Esophagus muscularis mucosa (tissue), 4 donors: ENCODE measurements around the gene MED7. TPM values are rescaled to one million over a fixed set of nuclear protein-coding genes. Genes with fewer than 3 reads are reported as not detected.

Experiments used
- DNase-seq: peaks from one replicate; pipeline ENCODE4 v3.0.0-alpha.2; 2017; ENCODE audit errors: extremely low spot score
- H3K27ac ChIP-seq, 4 donors: fragments of 200-600 bp; sonication (generic); replicated peaks in 1 of 4; 1 replicate in 3 of 4; 2 replicates in 1 of 4; pipeline ENCODE4 v1.5.1; 2016 to 2019; ENCODE audit warnings: mild to moderate bottlenecking in 1 of 4
- H3K27me3 ChIP-seq, 4 donors: fragments of 200-600 bp; sonication (generic); one replicate each; pipeline versions ENCODE4 v1.5.1 to v1.6.0; 2016 to 2019
- H3K36me3 ChIP-seq, 4 donors: fragments of 200-600 bp; sonication (generic); one replicate each; pipeline ENCODE4 v1.5.1; 2016 to 2019
- H3K4me1 ChIP-seq, 4 donors: fragments of 200-600 bp; sonication (generic); one replicate each; pipeline ENCODE4 v1.5.1; 2016 to 2019
- H3K4me3 ChIP-seq, 4 donors: fragments of 200-600 bp; sonication (generic); 1 replicate in 2 of 4; 2 replicates in 2 of 4; pipeline ENCODE4 v1.5.1; 2016 to 2019; ENCODE audit warnings: mild to moderate bottlenecking in 4 of 4, moderate library complexity in 1 of 4
- H3K9me3 ChIP-seq, 4 donors: fragments of 200-600 bp; sonication (generic); 1 replicate in 3 of 4; 2 replicates in 1 of 4; pipeline ENCODE4 v1.5.1; 2016 to 2019
- EP300 ChIP-seq: sonication (generic); formaldehyde crosslinking; IDR thresholded peaks from one replicate; pipeline ENCODE4 v1.6.1; 2017; ENCODE audit warnings: antibody characterized with exemption
- POLR2A ChIP-seq: fragments of 450-650 bp; IDR thresholded peaks from one replicate; pipeline ENCODE4 v1.6.1; 2017; ENCODE audit warnings: antibody characterized with exemption, moderate library complexity, mild to moderate bottlenecking, low read depth
- POLR2AphosphoS5 ChIP-seq, 2 donors: sonication (generic); formaldehyde crosslinking; IDR thresholded peaks; one replicate each; pipeline ENCODE4 v1.6.1; 2017; ENCODE audit warnings: antibody characterized with exemption in 2 of 2
- WGBS: methylation state at CpG from one replicate; pipeline ENCODE4 v1.1.5; 2018; 5-methylcytosine and 5-hydroxymethylcytosine counted together
- intact Hi-C: fragments of 100-400 bp; cut with DNase I; formaldehyde crosslinking; loops from one replicate; pipeline ENCODE4 v1.15.1; 2023
- total RNA-seq, 4 donors: library from RNA; depleted of rRNA; stranded (reverse); fragments of >200 nt; gene quantifications; one replicate each; pipeline versions ENCODE4 v1.1.0 to v1.2.1, GENCODE V29; 2016
- TF ChIP-seq, protein P1 (sequence below), 3 experiments: fragments of 200-600 bp in 2 of 3; fragments of 450-650 bp in 1 of 3; sonication (generic) in 2 of 3; IDR thresholded peaks; one replicate each; pipeline ENCODE4 v1.5.1; 2017 to 2019; ENCODE audit warnings: antibody characterized with exemption in 3 of 3, mild to moderate bottlenecking in 2 of 3, moderate library complexity in 1 of 3

Gene MED7
- total RNA-seq, 4 donors from 2014 or later = 8.4 to 12.5 (median 10.4) TPM

DNA sequence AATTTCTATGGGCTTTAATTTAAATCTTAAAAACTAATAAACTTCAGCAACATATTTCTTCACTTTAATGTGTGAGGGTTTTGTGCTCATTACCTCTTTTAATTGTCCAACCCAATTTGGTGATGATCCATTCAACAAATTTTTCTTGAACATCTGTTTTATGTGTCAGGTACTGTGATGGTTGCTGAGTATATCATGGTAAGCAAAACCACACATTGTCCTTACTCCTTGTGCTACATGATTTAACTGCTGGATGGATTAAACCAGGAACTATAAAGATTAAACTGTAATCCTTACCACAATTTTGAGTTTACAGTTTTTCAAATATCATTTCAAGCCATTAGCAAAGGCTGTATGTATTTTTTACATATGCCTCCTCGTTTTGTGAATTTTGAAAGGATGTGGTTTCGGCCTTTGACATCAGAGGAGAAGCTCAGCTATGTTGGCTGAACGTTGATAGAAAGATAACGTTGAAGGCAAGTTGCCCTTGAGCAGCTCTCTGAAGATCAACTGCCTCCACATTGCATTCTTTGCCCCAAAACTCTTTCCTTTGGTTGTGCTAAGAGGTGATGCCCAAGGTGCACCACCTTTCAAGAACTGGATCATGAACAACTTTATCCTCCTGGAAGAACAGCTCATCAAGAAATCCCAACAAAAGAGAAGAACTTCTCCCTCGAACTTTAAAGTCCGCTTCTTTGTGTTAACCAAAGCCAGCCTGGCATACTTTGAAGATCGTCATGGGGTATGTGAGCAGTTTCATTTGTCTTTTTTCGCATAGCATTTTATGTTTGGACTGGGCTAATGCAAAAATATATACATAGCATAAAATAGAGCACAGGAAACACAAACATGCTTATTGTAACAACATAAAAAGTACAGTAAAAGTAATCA is 38.0 kb upstream of the MED7 start, which contains the start of gene ITK:
Gene ITK, plus strand, starts transcription at position 467 of the 891 bp plus-strand sequence. Its CDS starts 138 bp downstream, at position 605.
- 73% methylated on average over 8 of the region's 8 CpGs for whole genome bisulfite sequencing
- peaks cover 0 to 22% (median 0%) of the 10 kb centered on the region in 4 donors for H3K27me3 ChIP-seq
- TF ChIP-seq EP300 = no peak
- TF ChIP-seq POLR2A = no peak
- TF ChIP-seq, protein P1, sequence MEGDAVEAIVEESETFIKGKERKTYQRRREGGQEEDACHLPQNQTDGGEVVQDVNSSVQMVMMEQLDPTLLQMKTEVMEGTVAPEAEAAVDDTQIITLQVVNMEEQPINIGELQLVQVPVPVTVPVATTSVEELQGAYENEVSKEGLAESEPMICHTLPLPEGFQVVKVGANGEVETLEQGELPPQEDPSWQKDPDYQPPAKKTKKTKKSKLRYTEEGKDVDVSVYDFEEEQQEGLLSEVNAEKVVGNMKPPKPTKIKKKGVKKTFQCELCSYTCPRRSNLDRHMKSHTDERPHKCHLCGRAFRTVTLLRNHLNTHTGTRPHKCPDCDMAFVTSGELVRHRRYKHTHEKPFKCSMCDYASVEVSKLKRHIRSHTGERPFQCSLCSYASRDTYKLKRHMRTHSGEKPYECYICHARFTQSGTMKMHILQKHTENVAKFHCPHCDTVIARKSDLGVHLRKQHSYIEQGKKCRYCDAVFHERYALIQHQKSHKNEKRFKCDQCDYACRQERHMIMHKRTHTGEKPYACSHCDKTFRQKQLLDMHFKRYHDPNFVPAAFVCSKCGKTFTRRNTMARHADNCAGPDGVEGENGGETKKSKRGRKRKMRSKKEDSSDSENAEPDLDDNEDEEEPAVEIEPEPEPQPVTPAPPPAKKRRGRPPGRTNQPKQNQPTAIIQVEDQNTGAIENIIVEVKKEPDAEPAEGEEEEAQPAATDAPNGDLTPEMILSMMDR (IDR thresholded peaks at IDR 0.05) = no peak
- no peak for TF ChIP-seq POLR2AphosphoS5 (IDR thresholded peaks at IDR 0.05)
- H3K36me3 ChIP-seq = no peaks in the 10 kb centered on the region
- DNase-seq = peak; percentile 45
- H3K4me1 ChIP-seq = no peaks in the 10 kb centered on the region
- peak within 1 kb of the TSS in 1 of 4 donors; percentile 11 for H3K4me3 ChIP-seq
- intact Hi-C loops = no loop called here
- H3K27ac ChIP-seq = no peak within 1 kb of the TSS
- peaks cover 0 to 6% (median 0%) of the 10 kb centered on the region in 4 donors for H3K9me3 ChIP-seq

DNA sequence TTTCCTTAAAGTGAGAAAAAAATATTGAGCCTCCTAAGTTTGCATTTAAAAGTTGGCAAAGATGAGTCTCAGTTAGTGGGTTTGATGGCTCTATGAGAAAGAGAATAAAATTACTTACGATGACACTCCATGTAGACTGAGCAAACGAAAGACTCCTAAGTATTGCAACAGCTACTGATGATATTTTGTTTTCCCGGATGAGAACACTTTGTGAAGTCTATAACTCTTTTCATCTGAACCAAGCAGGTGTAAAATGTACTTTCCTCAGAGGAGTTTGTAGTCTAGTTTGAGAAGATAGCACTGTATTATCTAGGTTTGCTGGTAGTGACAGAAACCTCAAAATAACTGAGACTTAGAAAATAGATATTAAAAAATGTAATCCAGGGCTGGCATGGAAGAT is 36.3 kb upstream of the MED7 start:
- Histone ChIP-seq H3K4me1 (no peaks in the 10 kb centered on the region), H3K27me3 (peaks cover 0 to 7% (median 0%) of the 10 kb centered on the region in 4 donors), H3K4me3 (no peak overlapping the region), H3K36me3 (no peaks in the 10 kb centered on the region), H3K9me3 (peaks cover 0 to under 1% (median 0%) of the 10 kb centered on the region in 4 donors), H3K27ac (no peak overlapping the region)
- TF ChIP-seq, protein P1 (IDR thresholded peaks at IDR 0.05) = no peak
- TF ChIP-seq EP300 (no peak), POLR2A (no peak), POLR2AphosphoS5 (IDR thresholded peaks at IDR 0.05) (no peak)
- intact Hi-C loops = no loop called here
- no peak for DNase-seq
- WGBS = 89% methylated on average over 3 of the region's 3 CpGs

DNA sequence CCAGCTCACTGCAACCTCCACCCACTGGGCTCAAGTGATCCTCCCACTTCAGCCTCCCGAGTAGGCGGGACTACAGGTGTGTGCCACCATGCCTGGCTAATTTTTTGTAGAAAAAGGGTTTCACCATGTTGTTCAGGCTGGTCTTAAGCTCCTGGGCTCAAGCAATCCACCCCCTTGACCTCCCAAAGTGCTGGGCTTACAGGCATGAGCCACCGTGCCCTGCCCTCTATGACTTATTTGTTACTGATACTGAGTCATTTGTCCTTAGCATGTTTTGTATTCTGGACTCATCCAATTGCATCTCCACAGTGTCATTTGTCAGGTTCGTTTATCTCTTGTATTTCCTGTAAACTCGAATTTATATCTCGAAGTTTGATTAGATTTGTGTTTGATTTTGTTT is 35.3 kb upstream of the MED7 start:
- DNase-seq = peak; percentile 62
- intact Hi-C loops = no loop called here
- H3K27me3 ChIP-seq = no peaks in the 10 kb centered on the region
- no peaks in the 10 kb centered on the region for H3K36me3 ChIP-seq
- TF ChIP-seq EP300 = no peak
- TF ChIP-seq POLR2A = no peak
- no peak for TF ChIP-seq POLR2AphosphoS5 (IDR thresholded peaks at IDR 0.05)
- TF ChIP-seq, protein P1 (IDR thresholded peaks at IDR 0.05) = no peak
- no peak overlapping the region for H3K27ac ChIP-seq
- no peaks in the 10 kb centered on the region for H3K9me3 ChIP-seq
- WGBS = 64% methylated on average over 6 of the region's 6 CpGs
- H3K4me3 ChIP-seq = no peak overlapping the region
- no peaks in the 10 kb centered on the region for H3K4me1 ChIP-seq

DNA sequence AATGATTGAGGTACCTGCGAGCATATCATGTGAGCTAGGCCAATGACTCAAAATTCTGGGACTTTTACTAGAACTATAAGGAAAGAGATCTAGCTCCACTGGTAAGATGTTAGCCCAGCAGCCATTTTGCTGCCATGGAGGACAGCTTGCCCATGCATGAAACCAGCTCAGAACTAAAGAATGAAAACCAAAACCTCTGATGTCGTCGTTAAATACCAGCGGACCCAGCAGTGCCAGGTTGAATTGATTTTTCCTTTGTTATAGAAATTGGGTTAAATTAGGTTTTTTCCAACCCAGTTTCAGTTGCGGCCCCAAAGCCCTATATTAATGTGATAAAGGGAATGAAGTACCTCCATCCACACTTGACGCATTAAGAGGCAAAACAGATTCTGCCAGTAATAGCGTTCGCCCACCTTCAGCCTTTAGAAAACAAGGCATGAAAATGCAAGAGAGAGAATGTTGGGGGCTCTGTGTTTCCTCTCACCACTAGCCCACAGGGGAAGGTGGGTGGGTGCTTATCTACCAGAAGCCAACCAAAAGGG is 32.5 kb upstream of the MED7 start:
- DNase-seq = peak; percentile 53
- H3K9me3 ChIP-seq = no peaks in the 10 kb centered on the region
- H3K4me1 ChIP-seq = no peaks in the 10 kb centered on the region
- intact Hi-C loops = no loop called here
- TF ChIP-seq, protein P1 (IDR thresholded peaks at IDR 0.05) = no peak
- TF ChIP-seq POLR2A (no peak), POLR2AphosphoS5 (IDR thresholded peaks at IDR 0.05) (no peak), EP300 (no peak)
- no peaks in the 10 kb centered on the region for H3K36me3 ChIP-seq
- no peaks in the 10 kb centered on the region for H3K27me3 ChIP-seq
- H3K4me3 ChIP-seq = no peak overlapping the region
- no peak overlapping the region for H3K27ac ChIP-seq
- 96% methylated on average over 8 of the region's 8 CpGs for WGBS
